ENCODE data around the gene RGS17. TPM values are rescaled to one million over a fixed set of nuclear protein-coding genes. Genes with fewer than 3 reads are reported as not detected.

RGS17 gene
- total RNA-seq, 1 donor from 2014 or later, result 8.1 TPM

GRCh38 chr6:153065222-153065621 lies 65.9 kb downstream of the RGS17 start:
- no peak overlapping the region for H3K4me2 ChIP-seq
- DNase-seq (ENCODE audit: low spot score), result no peak
- Mint-ChIP-seq H3K4me3 (no peak overlapping the region), H3K27ac (no peak overlapping the region), H3K36me3 (peaks cover 17% of the 10 kb centered on the region), H3K27me3 (ENCODE audit: insufficient read depth, low read depth) (no peaks in the 10 kb centered on the region), H3K4me1 (peaks cover 2% of the 10 kb centered on the region), H3K9me3 (peaks cover 39% of the 10 kb centered on the region)
- peaks cover 5% of the 10 kb centered on the region for H3K79me2 ChIP-seq (ENCODE audit: low read depth)
- TF ChIP-seq CTCF (IDR thresholded peaks at IDR 0.05) (no peak), EZH2 (IDR thresholded peaks at IDR 0.05) (no peak), EZH2phosphoT487 (IDR thresholded peaks at IDR 0.05) (no peak)
- H3K27me3 ChIP-seq, result no peaks in the 10 kb centered on the region
- H3K27ac ChIP-seq, result no peak overlapping the region
- H4K20me1 ChIP-seq (ENCODE audit: low read depth), result no peaks in the 10 kb centered on the region
- H3K4me1 ChIP-seq, result no peaks in the 10 kb centered on the region
- no peak overlapping the region for H3K9ac ChIP-seq
- H3K36me3 ChIP-seq, result peaks cover 6% of the 10 kb centered on the region
- H2AFZ ChIP-seq (replicated peaks), result no peak overlapping the region
- peaks cover 8% of the 10 kb centered on the region for H3K9me3 ChIP-seq (ENCODE audit: low read depth)
- no peak overlapping the region for H3K4me3 ChIP-seq
- H3F3A ChIP-seq (ENCODE audit: low read depth), result no peaks in the 10 kb centered on the region

DNA sequence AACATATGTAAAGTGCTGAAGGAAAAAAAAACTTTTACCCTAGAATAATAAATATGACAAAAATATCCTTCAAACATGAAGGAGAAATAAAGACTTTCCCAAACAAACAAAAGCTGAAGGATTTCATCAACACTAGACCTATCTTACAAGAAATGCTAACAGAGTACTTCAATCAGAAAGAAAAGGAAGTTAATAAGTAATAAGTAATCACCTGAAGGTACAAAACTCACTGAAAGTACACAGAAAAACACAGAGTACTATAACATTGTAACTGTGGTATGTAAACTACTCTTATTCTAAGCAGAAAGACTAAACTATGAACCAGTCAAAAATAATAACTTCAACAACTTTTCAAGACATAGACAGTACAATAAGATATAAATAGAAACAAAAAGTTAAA lies 67.1 kb downstream of the RGS17 start:
- Histone ChIP-seq H3K9me3 (ENCODE audit: low read depth) (peaks cover 8% of the 10 kb centered on the region), H3K4me3 (no peak overlapping the region), H3K27ac (no peak overlapping the region), H3K4me1 (peaks cover 3% of the 10 kb centered on the region), H2AFZ (replicated peaks) (no peak overlapping the region), H3F3A (ENCODE audit: low read depth) (no peaks in the 10 kb centered on the region), H3K9ac (no peak overlapping the region), H3K27me3 (no peaks in the 10 kb centered on the region), H3K79me2 (ENCODE audit: low read depth) (peaks cover 5% of the 10 kb centered on the region), H3K36me3 (peaks cover 6% of the 10 kb centered on the region), H3K4me2 (no peak overlapping the region), H4K20me1 (ENCODE audit: low read depth) (no peaks in the 10 kb centered on the region)
- H3K36me3 Mint-ChIP-seq, result peaks cover 15% of the 10 kb centered on the region
- no peaks in the 10 kb centered on the region for H3K27me3 Mint-ChIP-seq (ENCODE audit: insufficient read depth, low read depth)
- DNase-seq (ENCODE audit: low spot score), result no peak
- H3K4me3 Mint-ChIP-seq, result no peak overlapping the region
- H3K4me1 Mint-ChIP-seq, result peaks cover 15% of the 10 kb centered on the region
- TF ChIP-seq EZH2phosphoT487 (IDR thresholded peaks at IDR 0.05) (no peak), CTCF (IDR thresholded peaks at IDR 0.05) (no peak)
- H3K27ac Mint-ChIP-seq, result no peak overlapping the region
- peaks cover 37% of the 10 kb centered on the region for H3K9me3 Mint-ChIP-seq

DNA sequence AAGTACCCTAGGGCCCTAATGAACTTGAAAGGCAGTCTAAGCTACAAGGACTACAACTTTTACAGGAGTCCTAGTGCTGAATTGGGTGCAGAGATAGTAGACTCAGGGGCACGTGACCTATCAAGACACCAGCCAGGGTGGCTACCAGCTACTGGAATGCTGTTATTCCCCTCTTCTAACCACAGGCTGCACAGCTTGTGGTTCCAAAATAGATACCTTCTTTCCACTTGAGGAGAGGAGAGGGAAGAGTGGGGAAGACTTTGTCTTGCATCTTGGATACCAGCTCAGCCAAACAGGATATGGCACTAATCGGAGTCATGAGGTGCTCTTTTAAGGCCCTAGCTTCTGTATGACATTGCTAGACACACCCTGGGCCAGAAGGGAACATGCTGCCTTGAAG lies 68.6 kb downstream of the RGS17 start:
- TF ChIP-seq CTCF (IDR thresholded peaks at IDR 0.05) (no peak), EZH2phosphoT487 (IDR thresholded peaks at IDR 0.05) (no peak), EZH2 (IDR thresholded peaks at IDR 0.05) (no peak)
- Histone ChIP-seq H3K4me2 (no peak overlapping the region), H3K4me3 (no peak overlapping the region), H3K9ac (no peak overlapping the region), H3K9me3 (ENCODE audit: low read depth) (peaks cover 8% of the 10 kb centered on the region), H3K27me3 (no peaks in the 10 kb centered on the region), H4K20me1 (ENCODE audit: low read depth) (no peaks in the 10 kb centered on the region), H3F3A (ENCODE audit: low read depth) (no peaks in the 10 kb centered on the region), H3K79me2 (ENCODE audit: low read depth) (peaks cover 5% of the 10 kb centered on the region), H2AFZ (replicated peaks) (no peak overlapping the region), H3K36me3 (peaks cover 6% of the 10 kb centered on the region), H3K4me1 (peaks cover 3% of the 10 kb centered on the region), H3K27ac (no peak overlapping the region)
- Mint-ChIP-seq H3K27me3 (ENCODE audit: insufficient read depth, low read depth) (no peaks in the 10 kb centered on the region), H3K9me3 (peaks cover 29% of the 10 kb centered on the region), H3K36me3 (peaks cover 13% of the 10 kb centered on the region), H3K4me3 (no peak overlapping the region), H3K27ac (no peak overlapping the region), H3K4me1 (peaks cover 16% of the 10 kb centered on the region)
- no peak for DNase-seq (ENCODE audit: low spot score)
